DMS79 treated with DMSO at 0.1 percent for 48 hours (cell line): ENCODE measurements around the gene PTPRM.

Experiments used
- DNase-seq: peaks from one replicate; lab custom pipeline; 2025; lab: John Stamatoyannopoulos, UW

The PTPRM gene

GRCh38 chr18:7671105-7671504 lies 104.0 kb downstream of the PTPRM start:
- DNase-seq: no peak

GRCh38 chr18:7676253-7676873 lies 109.2 kb downstream of the PTPRM start:
- DNase-seq: no peak

DNA sequence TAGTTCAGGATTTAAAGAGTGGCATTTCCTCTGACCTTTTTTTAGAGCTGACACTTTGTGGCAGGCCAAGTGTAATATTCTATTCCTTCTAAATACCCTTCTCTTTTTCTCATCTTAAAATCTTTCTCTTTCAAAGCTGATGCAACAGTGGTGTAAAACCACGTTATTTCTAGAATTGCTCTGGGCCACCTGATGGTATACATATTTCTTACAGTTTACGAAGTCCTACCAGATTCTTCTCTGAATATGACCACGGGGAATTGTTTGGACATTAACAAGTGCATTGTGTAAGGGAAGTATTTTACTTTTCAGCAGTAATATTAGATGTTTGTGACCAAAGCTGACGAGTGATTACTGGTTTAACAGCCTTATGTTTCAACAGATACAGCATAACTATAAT lies 109.9 kb downstream of the PTPRM start:
- no peak for DNase-seq

GRCh38 chr18:7677424-7677823 lies 110.3 kb downstream of the PTPRM start:
- DNase-seq: no peak

GRCh38 chr18:7678389-7678788 lies 111.3 kb downstream of the PTPRM start:
- no peak for DNase-seq

GRCh38 chr18:7678801-7679200 lies 111.7 kb downstream of the PTPRM start:
- no peak for DNase-seq

DNA sequence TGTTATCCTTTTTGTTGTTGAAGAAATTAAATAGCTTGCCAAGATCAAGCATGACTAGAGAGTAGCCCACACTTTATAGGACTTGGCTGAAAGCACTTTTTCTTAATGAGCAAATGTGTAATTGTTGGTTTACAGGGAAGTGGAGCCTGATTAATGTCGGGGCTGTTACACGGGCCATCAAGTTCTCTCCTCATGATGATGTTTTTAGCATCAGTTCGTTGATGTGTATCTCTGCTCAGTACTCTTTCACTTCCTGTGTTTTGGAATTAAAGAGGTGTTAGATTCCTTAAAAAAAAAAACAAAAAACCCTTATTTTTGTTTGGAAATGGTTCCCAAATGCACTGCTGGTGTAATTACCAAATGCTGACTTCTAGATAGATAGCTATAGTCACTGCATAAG lies 114.2 kb downstream of the PTPRM start:
- no peak for DNase-seq

GRCh38 chr18:7682321-7682720 lies 115.2 kb downstream of the PTPRM start:
- DNase-seq: no peak

DNA sequence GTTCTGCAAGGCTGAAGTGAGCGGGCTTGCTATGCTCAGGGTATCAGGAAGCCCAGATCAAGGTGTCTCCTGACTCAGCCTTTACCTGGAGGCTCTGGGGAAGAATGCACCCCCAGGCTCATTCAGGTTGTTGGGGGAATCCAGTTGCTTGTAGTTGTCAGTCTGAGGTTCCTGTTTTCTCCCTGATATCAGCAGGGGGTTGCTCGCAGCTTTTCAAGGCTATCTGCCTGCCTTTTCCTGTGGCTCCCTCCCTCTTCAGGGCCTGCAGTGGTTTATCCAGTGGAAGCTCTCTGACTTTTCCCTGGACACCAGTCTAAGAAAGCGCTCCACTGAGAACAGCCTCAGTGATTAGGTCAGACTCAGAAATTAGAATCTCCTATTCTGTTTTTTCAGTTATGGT lies 116.6 kb downstream of the PTPRM start:
- DNase-seq: no peak

GRCh38 chr18:7684357-7684756 lies 117.2 kb downstream of the PTPRM start:
- no peak for DNase-seq

GRCh38 chr18:7684966-7685365 lies 117.8 kb downstream of the PTPRM start:
- no peak for DNase-seq

DNA sequence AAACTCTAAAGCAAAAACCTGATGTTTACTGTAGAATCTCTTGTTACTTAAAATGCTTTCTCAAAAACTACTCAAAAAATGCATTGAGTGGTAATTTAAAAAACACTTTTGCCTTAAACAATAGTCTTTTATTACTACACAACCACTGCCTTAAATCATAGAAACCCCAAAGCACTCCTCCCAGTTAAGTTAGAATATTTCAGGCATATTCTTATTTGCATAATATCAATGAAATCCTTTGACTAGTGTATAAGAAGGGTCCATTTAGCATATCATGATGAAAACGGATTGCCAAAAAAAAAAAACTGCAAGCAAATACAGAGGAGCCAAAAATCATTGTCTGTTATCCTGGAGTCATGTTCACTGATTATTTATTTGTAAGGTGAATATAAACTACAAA lies 119.2 kb downstream of the PTPRM start:
- DNase-seq: no peak

- DNase-seq: no peak
Measured at GRCh38 chr18:7688580-7688979, 121.5 kb downstream of the PTPRM start.

DNA sequence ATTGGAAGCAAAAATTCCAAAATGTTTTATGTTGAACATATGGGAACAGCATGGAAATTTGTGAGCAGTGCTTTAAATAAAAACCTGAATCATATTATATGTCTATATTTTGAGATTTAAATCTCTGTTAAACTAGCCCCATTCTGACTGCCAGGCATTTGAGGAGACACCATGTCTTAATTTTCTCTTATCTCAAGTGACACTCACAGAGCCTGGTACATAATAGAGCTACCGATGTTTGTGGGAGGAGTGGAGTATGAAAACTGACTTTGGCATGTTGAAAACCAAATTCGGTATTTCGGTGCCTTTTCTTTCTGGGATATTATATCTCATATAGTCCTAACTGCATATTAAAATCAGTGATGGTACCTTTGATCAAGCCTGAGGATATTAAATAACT lies 124.1 kb downstream of the PTPRM start:
- no peak for DNase-seq

DNA sequence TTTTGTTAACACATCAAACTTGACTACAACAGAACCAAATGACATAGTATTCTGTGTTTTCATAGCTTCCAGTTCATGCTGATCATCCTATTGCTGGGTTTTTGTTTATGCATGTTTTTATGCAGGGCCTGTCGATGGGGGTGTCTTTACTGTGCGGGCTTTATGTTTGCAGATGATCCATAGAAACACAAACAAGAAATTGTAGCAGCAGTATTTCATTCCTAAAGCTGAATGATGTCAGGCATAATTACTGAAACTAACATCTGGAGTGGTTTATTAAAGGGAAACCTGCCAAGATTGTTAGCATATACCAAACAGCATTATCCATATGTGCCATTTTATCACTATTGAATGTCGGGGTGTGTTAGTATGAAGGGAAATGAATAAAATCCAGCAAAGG lies 129.7 kb downstream of the PTPRM start:
- DNase-seq: no peak

DNA sequence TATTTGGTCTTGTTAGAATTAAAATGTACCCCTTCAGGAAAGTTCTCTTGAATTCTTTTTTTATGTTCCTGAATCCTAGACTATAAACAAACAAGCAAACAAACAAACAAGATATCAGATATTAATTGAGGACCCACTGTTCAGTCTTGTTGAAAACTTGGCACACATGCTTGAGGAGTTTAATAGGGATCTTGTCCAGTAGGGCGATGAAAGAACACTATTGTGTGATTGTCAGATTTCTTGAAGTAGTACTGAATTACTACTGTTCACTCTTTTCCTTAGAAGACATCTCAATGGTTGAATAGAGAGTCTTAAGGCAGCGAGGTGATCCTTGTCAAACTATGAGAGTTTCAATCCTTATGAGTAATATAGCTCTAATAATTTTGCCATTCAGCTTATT lies 130.2 kb downstream of the PTPRM start:
- DNase-seq: no peak

DNA sequence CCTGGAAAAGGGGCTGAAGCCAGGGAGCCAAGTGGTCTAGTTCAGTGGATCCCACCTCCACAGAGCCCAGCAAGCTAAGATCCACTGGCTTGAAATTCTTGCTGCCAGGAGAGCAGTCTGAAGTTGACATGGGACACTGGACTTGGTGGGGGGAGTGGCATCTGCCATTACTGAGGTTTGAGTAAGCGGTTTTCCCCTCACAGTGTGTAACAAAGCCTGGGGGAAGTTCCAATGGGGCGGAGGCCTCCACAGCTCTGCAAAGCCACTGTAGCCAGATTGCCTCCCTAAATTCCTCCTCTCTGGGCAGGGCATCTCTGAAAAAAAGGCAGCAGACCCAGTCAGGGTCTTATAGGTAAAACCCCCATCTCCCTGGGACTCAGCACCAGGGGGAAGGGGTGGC lies 144.4 kb downstream of the PTPRM start:
- no peak for DNase-seq

DNA sequence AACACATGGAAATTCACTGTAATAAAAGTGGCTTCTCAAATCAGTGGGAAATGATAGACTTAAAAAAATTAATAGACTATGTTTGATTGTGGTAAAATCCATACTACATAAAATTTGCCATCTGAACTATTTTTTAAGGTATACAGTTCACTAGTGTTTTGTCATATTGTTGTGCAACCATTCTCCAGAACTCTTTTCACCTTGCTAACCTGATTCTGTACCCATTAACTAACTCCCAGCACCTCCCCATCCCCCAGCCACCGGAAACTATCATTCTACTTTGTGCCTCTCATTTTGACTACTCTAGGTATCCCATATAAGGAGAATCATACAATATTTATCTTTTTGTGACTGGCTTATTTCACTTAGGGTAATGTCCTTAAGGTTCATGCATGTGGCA lies 153.3 kb downstream of the PTPRM start:
- DNase-seq: no peak

GRCh38 chr18:7721532-7721931 lies 154.4 kb downstream of the PTPRM start:
- DNase-seq: no peak

- no peak for DNase-seq
Measured at GRCh38 chr18:7722955-7723354, 155.8 kb downstream of the PTPRM start.

DNA sequence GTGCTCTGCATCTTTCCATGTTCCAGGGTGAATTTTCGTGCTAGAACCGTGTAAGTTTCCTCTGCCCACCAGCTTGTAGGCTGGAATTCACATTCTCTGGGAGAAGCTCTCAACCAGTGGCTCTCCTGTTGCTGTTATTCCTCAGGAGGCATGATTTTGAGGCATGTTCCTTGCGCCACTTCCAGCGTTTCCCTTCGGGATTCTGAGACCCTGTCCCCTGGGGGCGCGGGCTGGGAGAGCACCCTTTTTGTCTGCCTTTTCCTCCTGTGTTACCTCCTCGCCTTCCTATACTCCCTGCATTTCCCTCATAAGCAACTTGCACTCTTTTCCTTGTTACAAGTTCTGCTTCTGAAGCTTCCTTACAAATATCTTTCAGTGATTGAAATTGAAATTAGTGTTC lies 156.4 kb downstream of the PTPRM start:
- DNase-seq: no peak

- DNase-seq: no peak
Measured at GRCh38 chr18:7725473-7725872, 158.4 kb downstream of the PTPRM start.

GRCh38 chr18:7725897-7726296 lies 158.8 kb downstream of the PTPRM start:
- no peak for DNase-seq

DNA sequence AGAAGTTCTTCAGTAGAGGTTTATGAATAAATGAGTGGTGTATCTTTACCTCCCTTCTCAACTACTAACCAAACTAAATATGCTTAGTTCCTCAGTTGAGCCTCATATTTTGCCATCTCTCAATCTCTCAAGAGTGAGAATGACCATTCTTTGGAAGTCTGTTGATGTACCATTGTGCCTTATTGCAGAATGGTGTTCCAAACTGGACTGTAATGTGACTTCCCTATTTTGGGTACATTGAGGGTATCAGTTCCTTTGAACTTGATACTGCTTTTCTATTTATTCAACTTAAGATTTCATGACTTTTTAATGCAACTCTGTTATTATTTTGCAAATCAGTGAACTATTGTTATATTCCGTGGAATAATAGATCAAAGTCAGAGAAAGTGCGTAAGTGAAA lies 159.4 kb downstream of the PTPRM start:
- no peak for DNase-seq
